ENCODE results near the gene USP30.

The USP30 gene

DNA sequence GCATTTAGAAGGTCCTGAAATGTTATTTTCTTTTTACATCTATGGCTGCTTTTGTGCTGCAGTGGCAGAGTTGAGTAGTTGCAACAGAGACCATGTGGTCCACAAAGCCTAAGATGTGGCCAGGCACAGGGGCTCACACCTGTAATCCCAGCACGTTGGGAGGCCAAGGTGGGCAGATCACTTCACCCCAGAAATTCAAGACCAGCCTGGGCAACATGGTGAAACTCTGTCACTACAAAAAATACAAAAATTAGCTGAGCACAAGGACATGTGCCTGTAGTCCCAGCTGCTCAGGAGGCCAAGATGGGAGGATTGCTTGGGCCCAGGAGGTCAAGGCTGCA is 13.4 kb downstream of the USP30 start:
- Histone ChIP-seq H3K4me1 (no peaks in the 10 kb centered on the region), H3K36me3 (peaks cover 26 to 88% (median 54%) of the 10 kb centered on the region in 3 donors), H3K27me3 (no peaks in the 10 kb centered on the region), H3K27ac (no peak overlapping the region), H3K4me3 (no peak overlapping the region), H3K9me3 (no peaks in the 10 kb centered on the region)
- no peak for DNase-seq
- intact Hi-C loops (cut with DNase I; ENCODE audit: low total_unique reads) = no loop called here
- TF ChIP-seq, protein P1, sequence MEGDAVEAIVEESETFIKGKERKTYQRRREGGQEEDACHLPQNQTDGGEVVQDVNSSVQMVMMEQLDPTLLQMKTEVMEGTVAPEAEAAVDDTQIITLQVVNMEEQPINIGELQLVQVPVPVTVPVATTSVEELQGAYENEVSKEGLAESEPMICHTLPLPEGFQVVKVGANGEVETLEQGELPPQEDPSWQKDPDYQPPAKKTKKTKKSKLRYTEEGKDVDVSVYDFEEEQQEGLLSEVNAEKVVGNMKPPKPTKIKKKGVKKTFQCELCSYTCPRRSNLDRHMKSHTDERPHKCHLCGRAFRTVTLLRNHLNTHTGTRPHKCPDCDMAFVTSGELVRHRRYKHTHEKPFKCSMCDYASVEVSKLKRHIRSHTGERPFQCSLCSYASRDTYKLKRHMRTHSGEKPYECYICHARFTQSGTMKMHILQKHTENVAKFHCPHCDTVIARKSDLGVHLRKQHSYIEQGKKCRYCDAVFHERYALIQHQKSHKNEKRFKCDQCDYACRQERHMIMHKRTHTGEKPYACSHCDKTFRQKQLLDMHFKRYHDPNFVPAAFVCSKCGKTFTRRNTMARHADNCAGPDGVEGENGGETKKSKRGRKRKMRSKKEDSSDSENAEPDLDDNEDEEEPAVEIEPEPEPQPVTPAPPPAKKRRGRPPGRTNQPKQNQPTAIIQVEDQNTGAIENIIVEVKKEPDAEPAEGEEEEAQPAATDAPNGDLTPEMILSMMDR (IDR thresholded peaks at IDR 0.05) = no peak

DNA sequence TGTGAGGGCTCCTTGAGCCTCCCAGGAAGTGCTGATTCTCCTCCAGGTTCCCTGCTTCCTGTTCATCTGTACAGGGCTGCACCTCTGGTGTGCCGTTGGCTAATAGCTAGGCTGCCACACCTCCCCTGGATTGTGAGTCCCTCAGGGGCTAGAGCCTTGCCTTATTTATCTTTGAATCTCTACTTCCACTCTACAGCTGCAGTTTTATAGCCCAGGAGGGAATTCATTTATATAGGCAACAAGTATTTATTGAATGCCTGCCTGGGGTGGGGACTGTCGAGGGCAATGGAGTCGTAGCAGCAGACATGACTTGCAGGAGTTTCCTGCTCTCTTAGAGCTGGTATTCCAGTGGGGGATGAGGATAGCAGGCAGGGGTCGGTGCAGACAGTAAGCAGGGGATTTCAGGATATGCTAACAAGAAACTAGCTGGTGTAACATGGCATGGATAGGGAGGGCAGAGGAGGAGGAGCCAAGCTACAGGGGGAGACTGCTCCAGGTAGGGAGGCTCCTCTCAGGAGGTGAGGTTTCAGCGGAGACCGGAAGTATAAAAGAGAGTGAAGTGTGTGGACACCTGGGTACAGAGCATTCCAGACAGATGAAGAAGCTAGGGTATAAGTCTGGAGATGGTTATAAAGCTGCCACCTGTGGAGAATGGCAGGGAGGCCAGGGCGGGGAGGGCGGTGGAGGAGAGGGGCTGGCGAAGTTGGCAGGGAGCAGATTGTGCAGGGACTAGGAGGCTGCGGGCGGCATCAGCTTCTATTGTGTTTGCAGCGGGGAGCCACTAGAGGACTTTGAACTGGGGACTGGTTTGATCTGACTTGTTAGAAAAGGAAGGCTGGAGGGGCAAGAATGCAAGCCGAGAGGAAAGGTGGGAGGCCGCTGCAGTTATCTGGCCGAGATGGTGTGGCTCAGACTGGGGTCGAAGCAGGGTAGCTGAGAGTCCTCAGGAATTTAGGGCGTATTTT is 17.2 kb downstream of the USP30 start:
- Histone ChIP-seq H3K4me3 (no peak overlapping the region), H3K27me3 (no peaks in the 10 kb centered on the region), H3K36me3 (peaks cover 58 to 84% (median 66%) of the 10 kb centered on the region in 3 donors), H3K4me1 (no peaks in the 10 kb centered on the region), H3K27ac (no peak overlapping the region), H3K9me3 (no peaks in the 10 kb centered on the region)
- DNase-seq = no peak
- TF ChIP-seq, protein P1 (IDR thresholded peaks at IDR 0.05) = no peak
- intact Hi-C loops (cut with DNase I; ENCODE audit: low total_unique reads) = no loop called here

- no peaks in the 10 kb centered on the region for H3K27me3 ChIP-seq
- H3K9me3 ChIP-seq = no peaks in the 10 kb centered on the region
- TF ChIP-seq, protein P1 (IDR thresholded peaks at IDR 0.05) = no peak
- H3K4me3 ChIP-seq = no peak overlapping the region
- H3K36me3 ChIP-seq = peaks cover 53 to 71% (median 62%) of the 10 kb centered on the region in 3 donors
- no peak overlapping the region for H3K27ac ChIP-seq
- H3K4me1 ChIP-seq = no peaks in the 10 kb centered on the region
- intact Hi-C loops (cut with DNase I; ENCODE audit: low total_unique reads) = no loop called here
- no peak for DNase-seq
Measured at GRCh38 chr12:109074866-109075265, 22.5 kb downstream of the USP30 start.

GRCh38 chr12:109082751-109083150 is 30.4 kb downstream of the USP30 start:
- H3K27me3 ChIP-seq = no peaks in the 10 kb centered on the region

GRCh38 chr12:109084425-109084824 is 32.0 kb downstream of the USP30 start:
- TF ChIP-seq, protein P1 (IDR thresholded peaks at IDR 0.05) = no peak

More at GRCh38 chr12:109082751-109083150, 30.4 kb downstream of the USP30 start:
- Histone ChIP-seq H3K4me1 (no peaks in the 10 kb centered on the region), H3K27ac (no peak overlapping the region), H3K4me3 (no peak overlapping the region), H3K9me3 (no peaks in the 10 kb centered on the region), H3K36me3 (peaks cover 75 to 95% (median 86%) of the 10 kb centered on the region in 3 donors)
- no peak for DNase-seq
- TF ChIP-seq, protein P1 (IDR thresholded peaks at IDR 0.05) = no peak
- intact Hi-C loops (cut with DNase I; ENCODE audit: low total_unique reads) = no loop called here

More at GRCh38 chr12:109084425-109084824, 32.0 kb downstream of the USP30 start:
- Histone ChIP-seq H3K27ac (no peak overlapping the region), H3K4me3 (no peak overlapping the region), H3K4me1 (no peaks in the 10 kb centered on the region), H3K27me3 (no peaks in the 10 kb centered on the region), H3K9me3 (no peaks in the 10 kb centered on the region), H3K36me3 (peaks cover 76 to 100% (median 94%) of the 10 kb centered on the region in 3 donors)
- DNase-seq = no peak
- intact Hi-C loops (cut with DNase I; ENCODE audit: low total_unique reads) = no loop called here

Data from tibial artery (tissue), 4 donors.